NCI-H2107 (cell line): Measurements from ENCODE around the gene GH1.
"Not testable (repeated sequence)": the region's sequence is repeated elsewhere in the genome, so short reads cannot be mapped to it uniquely, and the experiment has no call there.

Source experiments
- DNase-seq: peaks from one replicate; lab custom pipeline; 2025; lab: John Stamatoyannopoulos, UW

GH1 gene

DNA sequence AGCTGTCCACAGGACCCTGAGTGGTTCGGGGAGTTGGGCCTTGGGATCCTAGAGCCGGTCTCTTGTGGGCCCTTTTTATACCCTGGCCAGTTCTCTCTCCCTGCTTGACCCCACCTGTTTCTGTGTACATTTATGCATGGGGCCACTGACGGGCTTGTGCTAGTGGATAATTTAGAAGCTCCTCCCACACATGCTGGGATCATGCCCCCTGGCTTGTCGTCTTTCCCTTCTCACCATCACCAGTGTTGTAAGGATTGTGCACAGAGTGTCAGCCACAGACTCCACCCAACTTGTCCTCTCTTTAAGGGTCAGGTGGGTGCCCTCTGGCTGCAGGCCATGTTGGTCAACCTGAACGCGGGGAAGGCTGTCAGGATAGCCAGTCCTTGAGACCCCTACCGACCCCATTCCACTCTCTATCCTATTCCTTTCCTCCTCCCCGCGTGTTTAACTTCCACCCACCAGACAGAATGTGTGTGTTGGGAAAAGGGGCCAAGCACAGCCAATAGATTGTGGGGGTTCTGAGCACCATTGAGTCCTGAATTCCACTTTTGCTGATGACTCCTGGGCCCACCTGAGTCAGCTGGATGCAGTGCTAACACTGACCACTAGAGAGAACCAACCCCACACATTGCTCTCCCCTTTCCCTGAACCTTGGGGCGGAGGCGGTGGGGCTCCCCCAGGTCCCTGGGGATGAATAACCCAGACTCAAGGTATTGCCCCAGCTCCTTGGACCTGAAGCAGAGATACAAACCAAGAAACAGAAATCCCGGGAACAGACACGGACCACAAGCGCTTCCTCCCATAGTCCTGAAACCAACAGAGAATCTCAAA is 21.9 kb downstream of the GH1 start, which contains the start of gene CSH1:
CSH1 (minus strand) TSS at position 51 of the 831 bp plus-strand sequence. CDS start 63 bp downstream, outside the sequence.
- DNase-seq, result not testable (repeated sequence)

- DNase-seq, result not testable (repeated sequence)
These were observed 23.8 kb downstream of the GH1 start for GRCh38 chr17:63894821-63895220.

- DNase-seq, result not testable (repeated sequence)
These were observed 24.6 kb downstream of the GH1 start for GRCh38 chr17:63894021-63894420.

GRCh38 chr17:63892316-63893037 is 26.2 kb downstream of the GH1 start:
- not testable (repeated sequence) for DNase-seq

- DNase-seq, result not testable (repeated sequence)
These were observed 29.4 kb downstream of the GH1 start for GRCh38 chr17:63889026-63889848.

GRCh38 chr17:63885119-63885518 is 33.5 kb downstream of the GH1 start:
- DNase-seq, result not testable (repeated sequence)

GRCh38 chr17:63882626-63883126 is 36.0 kb downstream of the GH1 start:
- not testable (repeated sequence) for DNase-seq

DNA sequence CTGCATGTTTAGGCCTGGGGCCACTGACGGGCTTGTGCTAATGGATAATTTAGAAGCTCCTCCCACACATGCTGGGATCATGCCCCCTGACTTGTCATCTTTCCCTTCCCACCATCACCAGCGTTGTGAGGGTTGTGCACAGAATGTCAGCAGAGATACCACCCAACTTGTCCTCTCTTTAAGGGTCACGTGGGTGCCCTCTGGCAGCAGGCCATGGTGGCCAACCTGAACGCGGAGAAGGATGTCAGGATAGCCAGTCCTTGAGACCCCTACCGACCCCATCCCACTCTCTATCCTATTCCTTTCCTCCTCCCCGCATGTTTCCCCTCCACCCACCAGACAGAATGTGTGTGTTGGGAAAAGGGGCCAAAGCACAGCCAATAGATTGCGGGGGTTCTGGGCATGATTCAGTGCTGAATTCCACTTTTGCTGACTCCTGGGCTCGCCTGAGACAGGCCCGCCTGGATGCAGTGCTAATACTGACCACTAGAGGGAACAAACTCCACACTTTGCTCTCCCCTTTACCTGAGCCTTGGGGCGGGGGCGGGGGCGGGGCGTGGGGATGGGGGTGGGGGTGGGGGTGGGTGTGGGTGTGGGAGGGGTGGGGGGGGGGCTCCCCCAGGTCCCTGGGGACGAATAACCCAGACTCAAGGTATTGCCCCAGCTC is 36.6 kb downstream of the GH1 start, which contains the start of gene GH2:
GH2 (minus strand) TSS at position 10 of the 667 bp plus-strand sequence. CDS start 143 bp downstream, outside the sequence.
- no peak for DNase-seq

- DNase-seq, result not testable (repeated sequence)
These were observed 37.3 kb downstream of the GH1 start for GRCh38 chr17:63881337-63881736.

DNA sequence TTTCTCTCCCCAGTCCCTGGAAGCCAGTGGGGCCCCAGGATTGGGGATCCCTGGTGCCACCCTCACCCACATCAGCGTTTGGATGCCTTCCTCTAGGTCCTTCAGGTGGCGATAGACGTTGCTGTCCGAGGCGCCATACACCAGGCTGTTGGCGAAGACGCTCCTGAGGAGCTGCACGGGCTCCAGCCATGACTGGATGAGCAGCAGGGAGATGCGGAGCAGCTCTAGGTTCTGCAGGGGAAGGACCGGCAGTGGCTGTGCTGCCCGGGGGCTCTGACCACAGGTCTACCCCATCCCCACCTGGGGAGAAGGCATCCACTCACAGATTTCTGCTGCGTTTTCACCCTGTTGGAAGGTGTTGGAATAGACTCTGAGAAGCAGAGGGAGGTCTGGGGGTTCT is 37.9 kb downstream of the GH1 start:
- no peak for DNase-seq

DNA sequence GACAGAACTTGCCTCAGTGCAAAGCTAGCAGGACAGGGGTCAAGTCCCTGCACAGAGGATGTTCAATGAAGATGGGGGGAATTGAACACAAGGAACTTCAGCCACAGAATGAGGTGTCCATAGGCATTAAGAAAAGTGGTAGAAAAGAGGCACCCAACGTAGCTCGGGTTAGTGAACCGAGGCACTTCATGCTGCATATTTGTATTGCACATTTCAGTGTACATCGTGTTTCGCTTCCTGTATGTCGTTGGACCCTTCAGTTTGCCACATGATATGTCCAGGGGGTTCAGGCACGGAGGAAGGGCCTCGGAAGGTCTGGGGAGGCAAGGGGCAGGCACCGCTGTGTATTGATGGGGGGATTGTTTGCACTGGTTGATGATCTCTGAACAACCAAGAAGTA is 40.2 kb downstream of the GH1 start:
- not testable (repeated sequence) for DNase-seq

DNA sequence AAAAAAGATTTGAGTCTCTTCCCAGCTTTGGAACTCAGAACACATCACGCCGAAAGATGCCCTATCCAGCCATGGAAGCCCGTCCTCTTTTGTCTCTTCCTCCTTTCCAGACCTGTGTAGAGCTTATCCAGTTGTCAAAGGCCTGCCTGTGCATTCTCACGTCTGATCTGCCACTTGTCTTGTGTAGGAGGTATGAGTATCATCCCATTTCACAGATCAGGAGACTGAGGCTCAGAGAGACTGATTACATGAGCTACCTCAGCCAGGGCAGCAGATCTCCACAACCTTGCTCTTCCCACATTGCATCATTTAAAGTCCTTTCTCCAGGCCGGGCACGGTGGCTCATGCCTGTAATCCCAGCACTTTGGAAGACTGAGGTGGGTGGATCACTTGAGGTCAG is 43.9 kb downstream of the GH1 start:
- DNase-seq, result not testable (repeated sequence)

GRCh38 chr17:63874061-63874626 is 44.5 kb downstream of the GH1 start:
- DNase-seq, result not testable (repeated sequence)

- not testable (repeated sequence) for DNase-seq
These were observed 45.1 kb downstream of the GH1 start, which contains the start of gene CSH2 for GRCh38 chr17:63873577-63873976. CSH2 (minus strand) TSS chr17:63873677; CDS start chr17:63873614, 63 bp downstream.

DNA sequence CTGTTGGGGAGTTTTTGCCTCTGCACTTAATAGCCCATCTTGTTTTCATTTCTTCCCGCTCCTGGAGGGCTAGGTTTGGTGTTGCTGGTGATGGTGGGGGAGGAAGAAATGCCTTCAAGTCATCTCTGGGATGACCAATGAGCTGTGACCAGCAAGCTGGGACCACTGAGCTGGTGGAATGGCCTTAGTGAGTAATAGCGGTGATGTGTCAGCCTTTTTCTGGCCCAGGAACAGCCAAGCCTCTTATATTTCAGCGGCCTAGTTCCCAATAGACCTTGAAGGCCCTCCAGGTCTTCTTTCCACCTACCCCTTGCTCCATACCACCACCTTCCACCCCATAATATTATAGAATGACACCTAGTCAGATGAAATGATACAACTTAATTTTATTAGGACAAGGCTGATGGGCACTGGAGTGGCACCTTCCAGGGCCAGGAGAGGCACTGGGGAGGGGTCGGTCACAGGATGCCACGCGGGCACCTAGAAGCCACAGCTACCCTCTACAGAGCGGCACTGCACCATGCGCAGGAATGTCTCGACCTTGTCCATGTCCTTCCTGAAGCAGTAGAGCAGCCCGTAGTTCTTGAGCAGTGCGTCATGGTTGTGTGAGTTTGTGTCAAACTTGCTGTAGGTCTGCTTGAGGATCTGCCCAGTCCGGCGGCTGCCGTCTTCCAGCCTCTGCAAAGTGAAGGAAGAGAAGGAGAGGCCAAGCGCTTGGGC is 46.8 kb downstream of the GH1 start:
- not testable (repeated sequence) for DNase-seq

GRCh38 chr17:63870292-63870665 is 48.4 kb downstream of the GH1 start:
- DNase-seq, result not testable (repeated sequence)

GRCh38 chr17:63869491-63870291 is 48.9 kb downstream of the GH1 start:
- not testable (repeated sequence) for DNase-seq
